ENCODE data around the gene TBC1D17.

TBC1D17 gene

GRCh38 chr19:49835562-49835961 lies 41.9 kb upstream of the TBC1D17 start:
- no peaks in the 10 kb centered on the region for H3K9me3 ChIP-seq (ENCODE audit: low read length)
- H3K4me1 ChIP-seq (ENCODE audit: insufficient read depth, low read length, severe bottlenecking): no peaks in the 10 kb centered on the region
- no peak overlapping the region for H3K27ac ChIP-seq (ENCODE audit: low read depth, low read length, poor library complexity, severe bottlenecking)
- H3K79me2 ChIP-seq (ENCODE audit: insufficient read depth, low read length): no peaks in the 10 kb centered on the region
- TF ChIP-seq EZH2 (IDR thresholded peaks at IDR 0.05; ENCODE audit: borderline replicate concordance, low read length) (no peak), CTCF (IDR thresholded peaks at IDR 0.05; ENCODE audit: low read length) (no peak)
- H3K4me2 ChIP-seq (ENCODE audit: low read length): no peak overlapping the region
- H3F3A ChIP-seq (ENCODE audit: insufficient read depth, low read length): peaks cover 7% of the 10 kb centered on the region; the same call in 1 of the 2 replicates
- H3K27me3 ChIP-seq (ENCODE audit: insufficient read depth, low read length): no peaks in the 10 kb centered on the region
- H4K20me1 ChIP-seq (ENCODE audit: insufficient read depth, low read length): no peaks in the 10 kb centered on the region
- no peak overlapping the region for H2AFZ ChIP-seq (ENCODE audit: low read length)
- peaks cover 99% of the 10 kb centered on the region for H3K36me3 ChIP-seq (ENCODE audit: insufficient read depth, low read length)
- H3K9me2 ChIP-seq (ENCODE audit: low read depth, low read length): no peaks in the 10 kb centered on the region
- H3K9ac ChIP-seq (ENCODE audit: low read length): no peak overlapping the region
- no peak overlapping the region for H3K4me3 ChIP-seq (ENCODE audit: low read depth, low read length, poor library complexity, severe bottlenecking)

DNA sequence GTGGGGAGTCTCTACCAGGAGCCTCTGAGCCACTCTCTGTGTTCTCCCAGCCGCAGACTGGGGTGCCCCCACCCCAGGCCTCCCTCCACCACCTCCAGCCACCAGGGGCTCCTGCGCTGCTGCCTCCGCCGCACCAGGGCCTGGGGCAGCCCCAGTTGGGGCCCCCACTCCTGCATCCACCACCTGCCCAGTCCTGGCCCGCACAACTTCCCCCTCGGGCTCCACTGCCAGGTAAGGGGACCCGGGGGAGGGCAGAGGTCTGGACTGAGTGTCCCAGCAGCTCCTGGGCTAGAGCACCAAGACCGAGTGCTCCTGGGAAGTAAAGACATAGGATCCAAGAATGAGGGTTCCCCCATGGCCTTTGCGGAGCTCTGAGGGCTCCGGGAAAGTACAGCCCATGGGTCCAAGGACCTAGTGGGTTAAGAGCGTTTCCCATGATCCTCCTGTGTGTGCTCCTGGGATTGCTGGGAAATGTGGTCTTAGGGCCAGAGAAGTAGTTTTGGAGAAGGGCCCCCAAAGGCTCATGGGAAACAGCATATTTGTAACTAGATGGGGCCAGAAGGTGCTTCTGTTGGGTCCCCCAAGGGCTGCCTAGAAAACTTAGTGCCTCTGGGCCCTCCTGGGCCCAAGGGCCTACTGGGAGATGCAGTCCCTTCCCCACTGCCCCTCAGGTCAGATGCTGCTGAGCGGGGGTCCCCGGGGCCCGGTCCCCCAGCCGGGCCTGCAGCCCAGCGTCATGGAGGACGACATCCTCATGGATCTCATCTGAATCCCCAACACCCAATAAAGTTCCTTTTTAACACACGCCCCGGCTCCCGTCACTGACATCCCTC lies 41.1 kb upstream of the TBC1D17 start:
- no peaks in the 10 kb centered on the region for H3K79me2 ChIP-seq (ENCODE audit: insufficient read depth, low read length)
- peaks cover 7% of the 10 kb centered on the region; the same call in 1 of the 2 replicates for H3F3A ChIP-seq (ENCODE audit: insufficient read depth, low read length)
- H3K9me2 ChIP-seq (ENCODE audit: low read depth, low read length): no peaks in the 10 kb centered on the region
- H3K9me3 ChIP-seq (ENCODE audit: low read length): no peaks in the 10 kb centered on the region
- no peak overlapping the region for H3K4me2 ChIP-seq (ENCODE audit: low read length)
- H3K27ac ChIP-seq (ENCODE audit: low read depth, low read length, poor library complexity, severe bottlenecking): no peak overlapping the region
- H3K4me3 ChIP-seq (ENCODE audit: low read depth, low read length, poor library complexity, severe bottlenecking): no peak overlapping the region
- H4K20me1 ChIP-seq (ENCODE audit: insufficient read depth, low read length): no peaks in the 10 kb centered on the region
- peaks cover 98% of the 10 kb centered on the region for H3K36me3 ChIP-seq (ENCODE audit: insufficient read depth, low read length)
- H3K9ac ChIP-seq (ENCODE audit: low read length): no peak overlapping the region
- TF ChIP-seq EZH2 (IDR thresholded peaks at IDR 0.05; ENCODE audit: borderline replicate concordance, low read length): no peak
- TF ChIP-seq CTCF (IDR thresholded peaks at IDR 0.05; ENCODE audit: low read length): no peak
- no peaks in the 10 kb centered on the region for H3K27me3 ChIP-seq (ENCODE audit: insufficient read depth, low read length)
- H2AFZ ChIP-seq (ENCODE audit: low read length): no peak overlapping the region
- H3K4me1 ChIP-seq (ENCODE audit: insufficient read depth, low read length, severe bottlenecking): no peaks in the 10 kb centered on the region

GRCh38 chr19:49837009-49837310 lies 40.5 kb upstream of the TBC1D17 start:
- Histone ChIP-seq H2AFZ (ENCODE audit: low read length) (no peak overlapping the region), H3K4me1 (ENCODE audit: insufficient read depth, low read length, severe bottlenecking) (peaks cover 2% of the 10 kb centered on the region), H3K9me2 (ENCODE audit: low read depth, low read length) (no peaks in the 10 kb centered on the region), H3K4me2 (ENCODE audit: low read length) (no peak overlapping the region), H3F3A (ENCODE audit: insufficient read depth, low read length) (peaks cover 7% of the 10 kb centered on the region; the same call in 1 of the 2 replicates), H3K4me3 (ENCODE audit: low read depth, low read length, poor library complexity, severe bottlenecking) (no peak overlapping the region), H4K20me1 (ENCODE audit: insufficient read depth, low read length) (no peaks in the 10 kb centered on the region), H3K79me2 (ENCODE audit: insufficient read depth, low read length) (no peaks in the 10 kb centered on the region), H3K27ac (ENCODE audit: low read depth, low read length, poor library complexity, severe bottlenecking) (no peak overlapping the region), H3K27me3 (ENCODE audit: insufficient read depth, low read length) (no peaks in the 10 kb centered on the region), H3K36me3 (ENCODE audit: insufficient read depth, low read length) (peaks cover 96% of the 10 kb centered on the region), H3K9me3 (ENCODE audit: low read length) (no peaks in the 10 kb centered on the region), H3K9ac (ENCODE audit: low read length) (no peak overlapping the region)
- TF ChIP-seq EZH2 (IDR thresholded peaks at IDR 0.05; ENCODE audit: borderline replicate concordance, low read length) (no peak), CTCF (IDR thresholded peaks at IDR 0.05; ENCODE audit: low read length) (no peak)
